BJ (cell line): ENCODE results near the gene IFIT3. TPM values are rescaled to one million over a fixed set of nuclear protein-coding genes. Genes with fewer than 3 reads are reported as not detected.

Experiments used
- CTCF ChIA-PET: fragments of 350-600 bp; formaldehyde crosslinking; extraction: SDS; loops from one replicate; lab custom pipeline; 2021; ENCODE audit warnings: antibody characterized with exemption, inconsistent platforms; lab: Yijun Ruan, JAX
- POLR2A ChIA-PET: fragments of 300-600 bp; sonication (Branson Sonifier 250); formaldehyde crosslinking; extraction: SDS; loops from one replicate; lab custom pipeline; 2021; ENCODE audit warnings: antibody characterized with exemption; lab: Charles Lee
- DNase-seq: peaks from one replicate; pipeline ENCODE4 v3.0.0-alpha.2; 2011; ENCODE audit warnings: low read depth
- H3K27me3 ChIP-seq: 2 replicates; pipeline ENCODE4 v1.6.0; 2011; ENCODE audit warnings: low read length; ENCODE audit not compliant: control insufficient read depth, insufficient read depth
- H3K36me3 ChIP-seq: 2 replicates; pipeline ENCODE4 v1.5.1; 2011; ENCODE audit warnings: low read length; ENCODE audit not compliant: control insufficient read depth, insufficient read depth
- H3K4me3 ChIP-seq: 2 replicates; pipeline ENCODE4 v1.5.1; 2011; ENCODE audit warnings: low read depth, mild to moderate bottlenecking, control low read depth, low read length
- CTCF ChIP-seq: IDR thresholded peaks from 2 replicates; pipeline ENCODE4 v1.5.1; 2011; ENCODE audit warnings: low read depth, mild to moderate bottlenecking, control low read depth, inconsistent platforms, low read length, moderate library complexity; ENCODE audit not compliant: insufficient read depth
- polyA plus RNA-seq: library from polyadenylated mRNA; depleted of rRNA; stranded (reverse); fragments of >200 nt; gene quantifications from 2 replicates; pipeline ENCODE4 v1.2.3, GENCODE V29; 2011

The IFIT3 gene
- polyA plus RNA-seq, 1 experiment: 18.7 TPM

- ChIA-PET CTCF (interaction anchor here (1.1 to 1.2 kb wide), 2 partner anchors 53 to 103 kb away, joined by 3 to 4 read pairs; no protein-coding TSS in a partner anchor), POLR2A (interaction anchor here (0.7 kb wide), 2 partner anchors 18 to 399 kb away, joined by 4 to 6 read pairs; partner anchors contain the start of gene IFIT1)
- H3K36me3 ChIP-seq: no peaks in the 10 kb centered on the region
- peak; percentile 92 for DNase-seq
- no peak for TF ChIP-seq CTCF
- H3K27me3 ChIP-seq: no peaks in the 10 kb centered on the region
- no peak overlapping the region for H3K4me3 ChIP-seq
These were observed 46.3 kb downstream of the IFIT3 start for GRCh38 chr10:89373916-89374711.

GRCh38 chr10:89374713-89375141 lies 46.9 kb downstream of the IFIT3 start:
- H3K27me3 ChIP-seq: no peaks in the 10 kb centered on the region
- CTCF ChIA-PET: interaction anchor here (0.6 to 1.2 kb wide), 2 partner anchors 52 to 157 kb away, joined by 3 read pairs; no protein-coding TSS in a partner anchor
- H3K36me3 ChIP-seq: no peaks in the 10 kb centered on the region
- DNase-seq: no peak
- POLR2A ChIA-PET: interaction anchor here (0.7 kb wide), 1 partner anchor 398 kb away, joined by 4 read pairs; no protein-coding TSS in a partner anchor
- no peak overlapping the region for H3K4me3 ChIP-seq
- no peak for TF ChIP-seq CTCF

GRCh38 chr10:89377705-89378637 lies 50.2 kb downstream of the IFIT3 start, which contains the start of gene IFIT1B:
IFIT1B (plus strand) TSS chr10:89378056; CDS start chr10:89378136, 80 bp downstream.
- no peak for TF ChIP-seq CTCF
- CTCF ChIA-PET: interaction anchor here (0.8 to 1.8 kb wide), 4 partner anchors 9 to 116 kb away, joined by 3 to 8 read pairs (median 3); no protein-coding TSS in a partner anchor

GRCh38 chr10:89379103-89379502 lies 51.3 kb downstream of the IFIT3 start:
- Histone ChIP-seq H3K4me3 (no peak overlapping the region), H3K36me3 (no peaks in the 10 kb centered on the region), H3K27me3 (no peaks in the 10 kb centered on the region)
- POLR2A ChIA-PET: no interaction called here
- DNase-seq: no peak
- TF ChIP-seq CTCF: no peak
- CTCF ChIA-PET: interaction anchor here (0.8 to 1.0 kb wide), 3 partner anchors 10 to 117 kb away, joined by 3 read pairs; no protein-coding TSS in a partner anchor

More at GRCh38 chr10:89377705-89378637, 50.2 kb downstream of the IFIT3 start, which contains the start of gene IFIT1B:
- no peak within 1 kb of the TSS for H3K4me3 ChIP-seq
- no peak for DNase-seq
- H3K36me3 ChIP-seq: no peaks in the 10 kb centered on the region
- H3K27me3 ChIP-seq: no peaks in the 10 kb centered on the region
- POLR2A ChIA-PET: no interaction called here
